Measurements from ENCODE around the gene FBN1. TPM values are rescaled to one million over a fixed set of nuclear protein-coding genes. Genes with fewer than 3 reads are reported as not detected.

The FBN1 gene
- total and polyA plus RNA-seq, 2 of the 13 experiments (the other 11 are each of a cell fraction or from before 2014, with no cell fraction given), result 1.5 to 3.0 TPM

DNA sequence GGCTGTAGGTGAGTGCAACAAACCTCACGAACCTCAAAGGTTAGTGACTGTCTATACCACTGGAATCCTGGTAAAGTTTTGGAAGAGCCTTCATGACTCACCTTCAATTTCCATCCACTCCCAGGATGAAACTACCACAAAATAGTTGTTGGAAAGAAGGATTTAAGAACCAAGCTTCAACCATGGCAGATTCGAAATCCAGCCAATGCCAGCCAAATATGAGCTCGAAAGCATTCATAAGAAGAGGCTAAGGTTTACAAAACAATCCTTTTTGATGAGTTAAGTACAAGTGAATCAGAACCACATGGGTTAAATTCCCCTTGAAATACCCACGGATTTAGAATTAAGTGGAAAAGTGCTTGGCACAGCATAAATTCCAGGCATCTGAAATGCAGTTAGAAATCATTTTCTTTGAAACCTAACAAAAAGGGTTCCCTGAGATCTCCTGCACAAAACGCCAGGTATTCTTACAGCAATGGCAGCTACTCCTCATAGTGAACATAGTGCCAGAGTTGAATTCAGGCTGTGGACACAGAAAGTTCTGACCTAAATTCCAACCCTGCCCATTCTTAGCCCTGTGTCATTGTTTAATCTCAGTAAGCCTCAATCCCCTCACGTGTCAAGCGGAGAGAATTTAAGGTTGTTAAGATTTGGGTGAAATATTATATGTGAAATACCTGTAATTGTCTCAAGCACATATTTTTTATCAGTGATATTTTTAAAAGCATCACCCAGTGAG lies 89.2 kb downstream of the FBN1 start:
- no peaks in the 10 kb centered on the region for H3K27me3 ChIP-seq (ENCODE audit: control insufficient read depth in 1 of 2, insufficient read depth in 2 of 2, low read length in 2 of 2)
- no TSS peak for BruUV-seq (replicated peaks)
- in situ Hi-C loops (cut with HindIII; ENCODE audit: extremely low pct_ligation_motif_present, low pct_unique_long_range_greater_than_20kb), result no loop called here
- no peak overlapping the region for H2AFZ ChIP-seq (ENCODE audit: low read length)
- intact Hi-C loops (cut with micrococcal nuclease; ENCODE audit: unreplicated experiment), result no loop called here
- H3K9me3 ChIP-seq (ENCODE audit: low read length), result no peaks in the 10 kb centered on the region
- no peak overlapping the region for H3K27ac ChIP-seq (ENCODE audit: extremely low read length, insufficient read depth, low read length)
- ChIA-PET CTCF (ENCODE audit: low intra/inter-chr PET ratio, low total read pairs) (no interaction called here), POLR2A (no interaction called here)
- FAIRE-seq, result no peak
- no peaks in the 10 kb centered on the region for H3K79me2 ChIP-seq (ENCODE audit: insufficient read depth, low read length)
- no peak overlapping the region for H3K4me3 ChIP-seq (replicated peaks in 1 of 3; ENCODE audit: insufficient read depth in 1 of 3, low read depth in 2 of 3, low read length in 3 of 3)
- TF ChIP-seq MAFK (conservative IDR thresholded peaks at IDR 0.05 in 1 of 2, IDR thresholded peaks at IDR 0.05 in 1 of 2; ENCODE audit: low read length in 2 of 2) (peak; percentile 65 to 82), ZFP62 (CRISPR knock-in tag; IDR thresholded peaks at IDR 0.05) (no peak), MAFF (IDR thresholded peaks at IDR 0.05; ENCODE audit: low read depth, low read length) (peak; percentile 66; the same call in 1 of the 2 replicates)
- DNase-seq (ENCODE audit: low spot score), result no peak
- H3K36me3 ChIP-seq (replicated peaks in 1 of 2; ENCODE audit: control insufficient read depth in 1 of 2, insufficient read depth in 2 of 2, low read length in 2 of 2), result no peaks in the 10 kb centered on the region
- WGBS (ENCODE audit: low lambda C conversion rate), result 25% methylated on average over 7 of the region's 7 CpGs
- no peak overlapping the region for H3K4me2 ChIP-seq (ENCODE audit: low read depth, low read length)
- H3K4me1 ChIP-seq (ENCODE audit: insufficient read depth, low read length), result no peaks in the 10 kb centered on the region
- ATAC-seq, result no peak
- H3K9ac ChIP-seq (ENCODE audit: insufficient read depth, low read depth, low read length), result no peak overlapping the region
- no peaks in the 10 kb centered on the region for H4K20me1 ChIP-seq (ENCODE audit: insufficient read depth, low read length)

DNA sequence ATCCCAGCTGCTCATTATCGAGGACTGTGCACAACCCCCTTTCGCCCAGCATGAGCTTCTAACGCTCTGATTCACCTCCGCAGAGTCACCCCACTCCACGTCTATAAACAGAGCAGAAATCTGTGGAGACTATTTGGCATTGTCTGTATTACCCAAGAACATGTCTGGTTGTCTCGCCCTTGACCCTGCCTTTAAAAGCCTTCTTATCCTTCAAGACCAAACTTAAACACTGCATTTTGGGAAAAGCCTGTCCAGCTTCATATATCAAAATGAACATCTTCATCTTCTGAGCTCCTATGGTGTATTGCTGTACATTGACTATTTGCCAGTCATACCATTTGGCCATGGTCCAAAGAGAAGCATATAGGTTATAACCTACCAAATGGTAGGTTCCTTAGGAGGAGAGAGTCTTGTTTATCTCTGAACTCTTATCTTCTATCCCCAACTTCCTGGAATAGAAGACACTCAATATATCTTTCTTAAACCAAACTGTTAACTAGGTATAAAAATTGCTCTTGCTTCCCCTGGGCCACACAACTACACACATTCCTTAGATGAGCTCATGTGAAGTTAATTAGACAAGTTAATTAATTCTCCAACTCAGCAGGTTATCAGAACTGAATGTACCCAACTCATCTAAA lies 90.1 kb downstream of the FBN1 start:
- no peaks in the 10 kb centered on the region for H4K20me1 ChIP-seq (ENCODE audit: insufficient read depth, low read length)
- CTCF ChIA-PET (ENCODE audit: low intra/inter-chr PET ratio, low total read pairs), result no interaction called here
- BruUV-seq (replicated peaks), result no TSS peak
- no peak overlapping the region for H3K9ac ChIP-seq (ENCODE audit: insufficient read depth, low read depth, low read length)
- in situ Hi-C loops (cut with HindIII; ENCODE audit: extremely low pct_ligation_motif_present, low pct_unique_long_range_greater_than_20kb), result no loop called here
- POLR2A ChIA-PET, result no interaction called here
- H2AFZ ChIP-seq (ENCODE audit: low read length), result no peak overlapping the region
- no peaks in the 10 kb centered on the region for H3K4me1 ChIP-seq (ENCODE audit: insufficient read depth, low read length)
- FAIRE-seq, result no peak
- no peaks in the 10 kb centered on the region for H3K9me3 ChIP-seq (ENCODE audit: low read length)
- intact Hi-C loops (cut with micrococcal nuclease; ENCODE audit: unreplicated experiment), result no loop called here
- H3K36me3 ChIP-seq (replicated peaks in 1 of 2; ENCODE audit: control insufficient read depth in 1 of 2, insufficient read depth in 2 of 2, low read length in 2 of 2), result no peaks in the 10 kb centered on the region
- H3K4me2 ChIP-seq (ENCODE audit: low read depth, low read length), result no peak overlapping the region
- no peaks in the 10 kb centered on the region for H3K79me2 ChIP-seq (ENCODE audit: insufficient read depth, low read length)
- H3K27me3 ChIP-seq (ENCODE audit: control insufficient read depth in 1 of 2, insufficient read depth in 2 of 2, low read length in 2 of 2), result no peaks in the 10 kb centered on the region
- 39% methylated on average over 6 of the region's 6 CpGs for WGBS (ENCODE audit: low lambda C conversion rate)
- no peak overlapping the region for H3K4me3 ChIP-seq (replicated peaks in 1 of 3; ENCODE audit: insufficient read depth in 1 of 3, low read depth in 2 of 3, low read length in 3 of 3)
- no peak for DNase-seq (ENCODE audit: low spot score)
- no peak overlapping the region for H3K27ac ChIP-seq (ENCODE audit: extremely low read length, insufficient read depth, low read length)
- ATAC-seq, result no peak
- TF ChIP-seq CBX2 (IDR thresholded peaks at IDR 0.05; ENCODE audit: low read depth, low read length) (no peak), CBX2 (CRISPR knock-in tag; IDR thresholded peaks at IDR 0.05; ENCODE audit: low read depth) (no peak), ZNF563 (CRISPR knock-in tag; IDR thresholded peaks at IDR 0.05) (no peak), PHF8 (CRISPR knock-in tag; IDR thresholded peaks at IDR 0.05) (no peak), TOPORS (CRISPR knock-in tag; IDR thresholded peaks at IDR 0.05) (no peak), THYN1 (CRISPR knock-in tag; IDR thresholded peaks at IDR 0.05; ENCODE audit: borderline replicate concordance, low read depth) (no peak), ZNF598 (CRISPR knock-in tag; IDR thresholded peaks at IDR 0.05; ENCODE audit: borderline replicate concordance) (no peak), ESRRA (CRISPR knock-in tag; IDR thresholded peaks at IDR 0.05; ENCODE audit: low read depth) (no peak)
- TF ChIP-seq, protein P1, sequence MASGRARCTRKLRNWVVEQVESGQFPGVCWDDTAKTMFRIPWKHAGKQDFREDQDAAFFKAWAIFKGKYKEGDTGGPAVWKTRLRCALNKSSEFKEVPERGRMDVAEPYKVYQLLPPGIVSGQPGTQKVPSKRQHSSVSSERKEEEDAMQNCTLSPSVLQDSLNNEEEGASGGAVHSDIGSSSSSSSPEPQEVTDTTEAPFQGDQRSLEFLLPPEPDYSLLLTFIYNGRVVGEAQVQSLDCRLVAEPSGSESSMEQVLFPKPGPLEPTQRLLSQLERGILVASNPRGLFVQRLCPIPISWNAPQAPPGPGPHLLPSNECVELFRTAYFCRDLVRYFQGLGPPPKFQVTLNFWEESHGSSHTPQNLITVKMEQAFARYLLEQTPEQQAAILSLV (CRISPR knock-in tag; IDR thresholded peaks at IDR 0.05; ENCODE audit: borderline replicate concordance), result no peak
- TF ChIP-seq, protein P2, sequence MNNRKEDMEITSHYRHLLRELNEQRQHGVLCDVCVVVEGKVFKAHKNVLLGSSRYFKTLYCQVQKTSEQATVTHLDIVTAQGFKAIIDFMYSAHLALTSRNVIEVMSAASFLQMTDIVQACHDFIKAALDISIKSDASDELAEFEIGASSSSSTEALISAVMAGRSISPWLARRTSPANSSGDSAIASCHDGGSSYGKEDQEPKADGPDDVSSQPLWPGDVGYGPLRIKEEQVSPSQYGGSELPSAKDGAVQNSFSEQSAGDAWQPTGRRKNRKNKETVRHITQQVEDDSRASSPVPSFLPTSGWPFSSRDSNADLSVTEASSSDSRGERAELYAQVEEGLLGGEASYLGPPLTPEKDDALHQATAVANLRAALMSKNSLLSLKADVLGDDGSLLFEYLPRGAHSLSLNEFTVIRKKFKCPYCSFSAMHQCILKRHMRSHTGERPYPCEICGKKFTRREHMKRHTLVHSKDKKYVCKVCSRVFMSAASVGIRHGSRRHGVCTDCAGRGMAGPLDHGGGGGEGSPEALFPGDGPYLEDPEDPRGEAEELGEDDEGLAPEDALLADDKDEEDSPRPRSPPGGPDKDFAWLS (CRISPR knock-in tag; IDR thresholded peaks at IDR 0.05; ENCODE audit: borderline replicate concordance), result no peak
- TF ChIP-seq, protein P3, sequence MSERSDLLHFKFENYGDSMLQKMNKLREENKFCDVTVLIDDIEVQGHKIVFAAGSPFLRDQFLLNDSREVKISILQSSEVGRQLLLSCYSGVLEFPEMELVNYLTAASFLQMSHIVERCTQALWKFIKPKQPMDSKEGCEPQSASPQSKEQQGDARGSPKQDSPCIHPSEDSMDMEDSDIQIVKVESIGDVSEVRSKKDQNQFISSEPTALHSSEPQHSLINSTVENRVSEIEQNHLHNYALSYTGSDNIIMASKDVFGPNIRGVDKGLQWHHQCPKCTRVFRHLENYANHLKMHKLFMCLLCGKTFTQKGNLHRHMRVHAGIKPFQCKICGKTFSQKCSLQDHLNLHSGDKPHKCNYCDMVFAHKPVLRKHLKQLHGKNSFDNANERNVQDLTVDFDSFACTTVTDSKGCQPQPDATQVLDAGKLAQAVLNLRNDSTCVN (CRISPR knock-in tag; IDR thresholded peaks at IDR 0.05; ENCODE audit: borderline replicate concordance), result no peak
